HepG2 (cell line): ENCODE measurements around the gene IL17RC. TPM values are rescaled to one million over a fixed set of nuclear protein-coding genes. Genes with fewer than 3 reads are reported as not detected.
A peak's percentile ranks its signal among the peaks of the same experiment; 100 is the strongest.
"Not testable (repeated sequence)": the region's sequence is repeated elsewhere in the genome, so short reads cannot be mapped to it uniquely, and the experiment has no call there.

ENCODE experiments used
- ADNP ChIP-seq: sonication (generic); formaldehyde crosslinking; IDR thresholded peaks from 2 replicates; pipeline ENCODE4 v1.4.0; 2020; ENCODE audit warnings: missing genetic modification reagents
- AFF4 ChIP-seq: sonication (generic); formaldehyde crosslinking; IDR thresholded peaks from 2 replicates; pipeline ENCODE4 v1.4.0; 2020; ENCODE audit warnings: missing genetic modification reagents
- CEBPB ChIP-seq: IDR thresholded peaks from 2 replicates; pipeline ENCODE4 v1.6.1; 2011; ENCODE audit warnings: low read depth, low read length, improper control_type of control experiment, borderline replicate concordance
- CEBPG ChIP-seq: IDR thresholded peaks from 2 replicates; pipeline ENCODE4 v1.6.1; 2016
- CHD4 ChIP-seq: fragments of 200-600 bp; sonication (generic); IDR thresholded peaks from 2 replicates; pipeline ENCODE4 v1.7.0; 2017; ENCODE audit warnings: mild to moderate bottlenecking, low read length, borderline replicate concordance
- ELF3 ChIP-seq: IDR thresholded peaks from 2 replicates; pipeline ENCODE4 v1.6.1; 2016; ENCODE audit warnings: missing genetic modification reagents, missing compliant biosample characterization
- FOXK2 ChIP-seq: fragments of 450-650 bp; IDR thresholded peaks from 2 replicates; pipeline ENCODE4 v1.6.1; 2016
- GATAD2A ChIP-seq: IDR thresholded peaks from 2 replicates; pipeline ENCODE4 v1.6.1; 2016
- HNF4A ChIP-seq: sonication (generic); formaldehyde crosslinking; IDR thresholded peaks from 2 replicates; pipeline ENCODE4 v1.4.0; 2020; ENCODE audit warnings: missing genetic modification reagents
- HNF4G ChIP-seq, 2 experiments: sonication (generic) in 1 of 2; formaldehyde crosslinking in 1 of 2; IDR thresholded peaks; 2 replicates each; pipeline versions ENCODE4 v1.4.0 to v1.6.1; 2011 to 2020; ENCODE audit warnings: borderline replicate concordance in 2 of 2, low read depth in 2 of 2, mild to moderate bottlenecking in 2 of 2, low read length in 1 of 2, missing genetic modification reagents in 1 of 2, moderate library complexity in 1 of 2
- KDM1A ChIP-seq: IDR thresholded peaks from 2 replicates; pipeline ENCODE4 v1.6.1; 2016; ENCODE audit warnings: missing compliant biosample characterization
- MED1 ChIP-seq: sonication (generic); formaldehyde crosslinking; IDR thresholded peaks from 2 replicates; pipeline ENCODE4 v1.4.0; 2020; ENCODE audit warnings: missing genetic modification reagents
- NFIC ChIP-seq: IDR thresholded peaks from 2 replicates; pipeline ENCODE4 v1.6.1; 2012; ENCODE audit warnings: mild to moderate bottlenecking, low read length, inconsistent platforms
- RFX1 ChIP-seq: fragments of 450-650 bp; IDR thresholded peaks from 2 replicates; pipeline ENCODE4 v1.6.1; 2017
- RFX3 ChIP-seq: IDR thresholded peaks from 2 replicates; pipeline ENCODE4 v1.6.1; 2016; ENCODE audit warnings: missing biosample characterization, missing genetic modification reagents
- SALL1 ChIP-seq: sonication (generic); formaldehyde crosslinking; IDR thresholded peaks from 2 replicates; pipeline ENCODE4 v1.8.0; 2022; ENCODE audit warnings: mild to moderate bottlenecking, missing genetic modification reagents
- TFE3 ChIP-seq: IDR thresholded peaks from 2 replicates; pipeline ENCODE4 v1.6.1; 2016
- ZKSCAN5 ChIP-seq: sonication (generic); formaldehyde crosslinking; IDR thresholded peaks from 2 replicates; pipeline ENCODE4 v1.5.1; 2020; ENCODE audit warnings: mild to moderate bottlenecking, missing genetic modification reagents
- ZMYM3 ChIP-seq: sonication (generic); formaldehyde crosslinking; IDR thresholded peaks from 2 replicates; pipeline ENCODE4 v1.5.1; 2020; ENCODE audit warnings: mild to moderate bottlenecking, missing genetic modification reagents
- ZNF354B ChIP-seq: sonication (generic); formaldehyde crosslinking; IDR thresholded peaks from 2 replicates; pipeline ENCODE4 v1.8.0; 2022; ENCODE audit warnings: mild to moderate bottlenecking, missing genetic modification reagents
- ZNF362 ChIP-seq: sonication (generic); formaldehyde crosslinking; IDR thresholded peaks from 2 replicates; pipeline ENCODE4 v1.4.0; 2020; ENCODE audit warnings: missing genetic modification reagents, mild to moderate bottlenecking, borderline replicate concordance
- ZNF605 ChIP-seq: sonication (generic); formaldehyde crosslinking; IDR thresholded peaks from 2 replicates; pipeline ENCODE4 v1.8.0; 2022; ENCODE audit warnings: mild to moderate bottlenecking, missing genetic modification reagents
- ZNF770 ChIP-seq: sonication (generic); formaldehyde crosslinking; IDR thresholded peaks from 2 replicates; pipeline ENCODE4 v1.5.0; 2020; ENCODE audit warnings: mild to moderate bottlenecking, missing genetic modification reagents
- polyA plus RNA-seq, 8 experiments: library from polyadenylated mRNA; depleted of rRNA in 3 of 8; stranded (reverse) in 7 of 8; unstranded in 1 of 8; fragments of >200 nt; fragmentation: Illumina TruSeq in 4 of 8; extraction: Trizol in 4 of 8; gene quantifications; 2 replicates each; pipeline versions ENCODE4 v1.2.1 to v1.2.3, GENCODE V29; 2011 to 2016; ENCODE audit warnings: low read depth in 4 of 8, missing spikeins in 1 of 8, mixed read lengths in 1 of 8; ENCODE audit not compliant: insufficient read depth in 1 of 8
- total RNA-seq, 5 experiments: library from RNA; depleted of rRNA; stranded (reverse); fragments of >200 nt; fragmentation: Illumina TruSeq; extraction: Trizol; gene quantifications; 2 replicates each; pipeline ENCODE4 v1.2.3, GENCODE V29; 2016; ENCODE audit warnings: low read depth in 1 of 5

IL17RC gene
- total and polyA plus RNA-seq, 2 of the 13 experiments (the other 11 are each of a cell fraction or from before 2014, with no cell fraction given), result 20.7 to 24.0 TPM

- peak; percentile 65; the same call in 1 of the 2 replicates for TF ChIP-seq ZNF362 (CRISPR knock-in tag)
- TF ChIP-seq SALL1 (CRISPR knock-in tag), result peak; percentile 13; the same call in 1 of the 2 replicates
- TF ChIP-seq ZNF354B (CRISPR knock-in tag), result peak; percentile 50; the same call in 1 of the 2 replicates
- TF ChIP-seq CEBPB, result peak; percentile 83
- peak; percentile 81; the same call in 1 of the 2 replicates for TF ChIP-seq KDM1A (CRISPR knock-in tag)
- TF ChIP-seq CHD4, result peak; percentile 93
- TF ChIP-seq ADNP (CRISPR knock-in tag), result peak; percentile 82; the same call in 1 of the 2 replicates
- 0 out of 2 replicates have a peak, but pooled peaks have one; percentile 22 for TF ChIP-seq ELF3 (CRISPR knock-in tag)
- peak; percentile 18; the same call in 1 of the 2 replicates for TF ChIP-seq AFF4 (CRISPR knock-in tag)
- 0 out of 2 replicates have a peak, but pooled peaks have one; percentile 6 for TF ChIP-seq GATAD2A (CRISPR knock-in tag)
- peak; percentile 20; the same call in 1 of the 2 replicates for TF ChIP-seq MED1
- TF ChIP-seq ZNF605, result 0 out of 2 replicates have a peak, but pooled peaks have one; percentile 42
- peak; percentile 63 for TF ChIP-seq CEBPG (CRISPR knock-in tag)
- peak; percentile 54; the same call in 1 of the 2 replicates for TF ChIP-seq NFIC
- peak; percentile 98 for TF ChIP-seq ZNF770 (CRISPR knock-in tag)
- TF ChIP-seq RFX1, result peak; percentile 82
- peak; percentile 39; the same call in 1 of the 2 replicates for TF ChIP-seq HNF4G (IDR thresholded peaks at IDR 0.05; ENCODE audit: borderline replicate concordance, low read depth, low read length)
- not testable (repeated sequence) for TF ChIP-seq HNF4G (CRISPR knock-in tag; IDR thresholded peaks at IDR 0.05; ENCODE audit: borderline replicate concordance, low read depth)
- TF ChIP-seq TFE3 (CRISPR knock-in tag), result 0 out of 2 replicates have a peak, but pooled peaks have one; percentile 16
- peak; percentile 62; the same call in 1 of the 2 replicates for TF ChIP-seq ZKSCAN5 (CRISPR knock-in tag)
- peak; percentile 30; the same call in 1 of the 2 replicates for TF ChIP-seq RFX3 (CRISPR knock-in tag)
- TF ChIP-seq HNF4A (CRISPR knock-in tag), result peak; percentile 52
- TF ChIP-seq ZMYM3 (CRISPR knock-in tag), result peak; percentile 76; the same call in 1 of the 2 replicates
- TF ChIP-seq FOXK2, result 0 out of 2 replicates have a peak, but pooled peaks have one; percentile 41
Measured at GRCh38 chr3:9896755-9897407, 20.0 kb upstream of the IL17RC start (continued).
